NCI-H1930 (cell line): ENCODE measurements around the gene RNF144B.

ENCODE experiments used
- DNase-seq, 2 experiments: peaks; one replicate each; lab custom pipeline; 2025; lab: John Stamatoyannopoulos, UW

Gene RNF144B

GRCh38 chr6:18513253-18513798, 126.2 kb downstream of the RNF144B start:
- no peak for DNase-seq

DNA sequence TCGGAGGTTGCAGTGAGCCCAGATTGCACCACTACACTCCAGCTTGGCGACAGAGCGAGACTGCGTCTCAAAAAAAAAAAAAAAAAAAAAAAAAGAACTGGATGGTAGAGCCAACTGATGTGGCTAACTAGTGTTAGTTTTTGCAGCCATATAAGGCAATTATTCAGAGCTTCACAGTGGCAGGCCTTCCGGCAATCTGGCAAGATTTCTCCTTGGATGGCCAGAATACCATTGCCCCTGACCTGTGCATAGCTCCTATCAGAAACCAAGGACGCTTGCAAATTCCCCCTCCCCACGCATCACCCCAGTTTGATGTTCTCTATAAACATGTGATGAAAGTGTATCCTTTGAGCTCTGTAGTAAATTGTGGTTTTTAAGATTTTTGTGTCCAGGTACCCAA, 127.0 kb downstream of the RNF144B start:
- no peak for DNase-seq

DNA sequence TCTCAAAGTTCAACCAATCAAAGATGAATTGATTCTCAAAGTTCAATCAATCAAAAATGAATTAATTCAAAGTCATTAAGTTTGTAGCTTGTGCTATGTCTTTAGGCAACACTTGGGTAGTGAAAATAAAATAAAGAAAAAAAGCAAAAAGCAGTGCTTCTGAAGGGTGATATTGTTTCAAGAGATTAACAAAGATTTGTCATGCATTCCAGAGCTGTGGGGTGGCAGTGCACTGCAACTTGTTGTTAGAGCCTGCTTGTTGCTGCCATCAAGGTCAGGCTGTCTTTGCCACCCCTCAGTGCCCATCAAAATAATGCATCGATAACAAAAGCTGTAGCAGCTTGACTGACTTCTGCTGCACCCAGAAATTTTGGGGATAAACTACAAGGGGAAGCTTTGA, 128.6 kb downstream of the RNF144B start:
- no peak for DNase-seq
